BE2C (cell line): ENCODE data around the gene SYNPO2.

Experiments
- DNase-seq: peaks from one replicate; pipeline ENCODE4 v3.0.0-alpha.2; 2020
- H3K27me3 ChIP-seq: fragments of 250-450 bp; sonication (Bioruptor Pico); 2 replicates; pipeline ENCODE4 v1.5.1; 2020; ENCODE audit warnings: mild to moderate bottlenecking
- H3K36me3 ChIP-seq: fragments of 250-450 bp; sonication (Bioruptor Pico); 2 replicates; pipeline ENCODE4 v1.5.1; 2020; ENCODE audit warnings: mild to moderate bottlenecking
- H3K4me1 ChIP-seq: fragments of 250-450 bp; sonication (Bioruptor Pico); 2 replicates; pipeline ENCODE4 v1.5.1; 2020
- H3K4me3 ChIP-seq: 2 replicates; pipeline ENCODE4 v1.5.1; 2011; ENCODE audit warnings: low read depth, low read length
- H3K9me3 ChIP-seq: fragments of 250-450 bp; sonication (Bioruptor Pico); 2 replicates; pipeline ENCODE4 v1.5.1; 2020
- CTCF ChIP-seq: IDR thresholded peaks from 2 replicates; pipeline ENCODE4 v1.5.1; 2012; ENCODE audit warnings: mild to moderate bottlenecking, low read depth, low read length

The SYNPO2 gene

DNA sequence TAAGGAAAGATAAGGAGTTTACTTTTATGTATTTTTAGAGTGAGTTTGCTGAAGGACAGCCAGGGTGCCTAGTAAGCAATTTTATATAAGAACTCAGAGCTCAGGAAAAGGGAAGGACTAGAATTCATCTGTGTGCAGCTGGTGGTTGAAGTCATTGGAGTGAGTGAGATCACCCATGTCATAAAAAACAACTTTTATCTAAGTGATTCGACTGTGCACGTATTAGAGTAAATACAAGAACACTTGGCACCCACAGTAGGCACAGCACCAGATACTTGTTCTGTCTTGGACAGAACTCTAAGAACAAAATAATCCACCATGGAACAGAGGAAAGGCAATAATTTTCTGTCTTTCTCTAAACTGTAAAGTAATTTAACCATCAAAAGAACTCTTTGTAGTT, 31.6 kb downstream of the SYNPO2 start:
- peaks cover 61% of the 10 kb centered on the region for H3K4me1 ChIP-seq
- H3K36me3 ChIP-seq = peaks cover 16% of the 10 kb centered on the region
- no peaks in the 10 kb centered on the region for H3K27me3 ChIP-seq
- no peak for DNase-seq
- no peak overlapping the region for H3K4me3 ChIP-seq
- no peaks in the 10 kb centered on the region for H3K9me3 ChIP-seq
- no peak for TF ChIP-seq CTCF

GRCh38 chr4:118921786-118922185, 33.1 kb downstream of the SYNPO2 start:
- no peaks in the 10 kb centered on the region for H3K27me3 ChIP-seq
- H3K36me3 ChIP-seq = peaks cover 15% of the 10 kb centered on the region
- no peak for DNase-seq
- H3K4me1 ChIP-seq = peaks cover 67% of the 10 kb centered on the region
- H3K4me3 ChIP-seq = no peak overlapping the region
- TF ChIP-seq CTCF = no peak
- H3K9me3 ChIP-seq = no peaks in the 10 kb centered on the region

DNA sequence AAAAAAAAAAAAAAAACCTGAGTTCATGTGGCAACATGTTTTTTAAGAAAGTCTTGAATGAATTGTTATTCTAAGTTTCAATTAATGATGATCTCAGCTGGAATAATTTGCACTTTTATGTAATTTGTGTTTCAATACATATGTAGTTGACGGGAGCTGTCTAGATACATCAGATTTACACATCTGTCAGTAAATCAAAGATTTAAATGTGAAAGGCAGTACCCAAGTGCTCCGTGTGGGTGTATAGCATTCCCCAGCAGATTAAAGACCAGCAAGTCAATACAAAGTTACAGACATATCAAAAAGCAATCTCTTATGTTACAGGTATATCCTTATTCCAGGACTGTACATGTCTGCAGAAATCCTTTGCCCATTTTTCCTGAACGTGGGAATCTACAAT, 35.2 kb downstream of the SYNPO2 start:
- TF ChIP-seq CTCF = no peak
- no peak for DNase-seq
- H3K4me1 ChIP-seq = peaks cover 71% of the 10 kb centered on the region
- H3K9me3 ChIP-seq = no peaks in the 10 kb centered on the region
- peaks cover 16% of the 10 kb centered on the region for H3K36me3 ChIP-seq
- H3K4me3 ChIP-seq = no peak overlapping the region
- no peaks in the 10 kb centered on the region for H3K27me3 ChIP-seq

DNA sequence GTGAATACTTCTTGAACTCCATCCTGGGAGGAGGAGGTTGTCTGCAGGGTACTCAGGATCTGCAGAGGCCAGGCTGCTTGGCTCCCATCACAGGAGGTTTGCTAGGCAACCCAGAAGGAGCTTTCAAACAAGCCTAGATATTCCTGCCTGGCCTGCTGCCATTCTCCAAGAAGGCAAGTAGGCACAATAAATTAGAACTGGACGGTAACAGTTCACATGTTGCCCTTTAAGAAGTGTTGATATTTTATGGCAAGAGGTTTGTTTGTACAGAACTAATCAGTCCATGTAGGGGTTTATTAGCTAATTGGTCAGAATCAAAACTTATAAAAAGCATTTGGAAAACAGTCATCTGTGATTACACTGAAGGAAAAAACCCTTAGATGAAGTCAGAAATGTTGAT, 39.3 kb downstream of the SYNPO2 start:
- no peak overlapping the region for H3K4me3 ChIP-seq
- peaks cover 14% of the 10 kb centered on the region for H3K36me3 ChIP-seq
- no peaks in the 10 kb centered on the region for H3K27me3 ChIP-seq
- H3K4me1 ChIP-seq = peaks cover 62% of the 10 kb centered on the region
- no peaks in the 10 kb centered on the region for H3K9me3 ChIP-seq
- TF ChIP-seq CTCF = no peak
- peak; percentile 27 for DNase-seq

DNA sequence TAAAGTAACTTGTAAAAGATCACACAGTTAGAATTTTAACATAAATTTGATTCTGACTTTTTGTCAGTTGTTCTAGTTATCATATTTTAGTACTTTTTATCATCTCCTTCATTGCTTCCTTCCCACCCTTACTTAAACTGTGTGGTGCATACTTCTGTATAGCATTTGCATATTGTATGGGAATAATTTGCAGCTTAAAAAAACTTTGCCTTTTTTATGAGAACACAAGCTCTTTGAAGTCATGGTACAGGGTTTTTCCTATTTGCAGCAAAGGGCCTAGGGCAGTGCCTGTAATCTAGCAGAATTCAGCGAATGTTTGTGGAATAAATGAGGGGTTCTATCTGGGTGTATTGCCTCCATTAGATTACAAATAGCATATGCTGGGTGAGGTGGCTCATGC, 41.6 kb downstream of the SYNPO2 start:
- no peak for TF ChIP-seq CTCF

GRCh38 chr4:118931786-118932185, 43.1 kb downstream of the SYNPO2 start:
- no peak for DNase-seq
- Histone ChIP-seq H3K4me1 (peaks cover 56% of the 10 kb centered on the region), H3K9me3 (no peaks in the 10 kb centered on the region), H3K4me3 (no peak overlapping the region), H3K27me3 (no peaks in the 10 kb centered on the region), H3K36me3 (peaks cover 25% of the 10 kb centered on the region)
- no peak for TF ChIP-seq CTCF

More for the DNA sequence above, 41.6 kb downstream of the SYNPO2 start:
- Histone ChIP-seq H3K4me1 (peaks cover 55% of the 10 kb centered on the region), H3K9me3 (no peaks in the 10 kb centered on the region), H3K27me3 (no peaks in the 10 kb centered on the region), H3K4me3 (no peak overlapping the region), H3K36me3 (peaks cover 20% of the 10 kb centered on the region)
- no peak for DNase-seq
